Activated T-cell treated with anti-CD3 and anti-CD28 coated beads for 24 hours (primary cell): ENCODE data around the gene SEPTIN3.
"Not testable (repeated sequence)": the region's sequence is repeated elsewhere in the genome, so short reads cannot be mapped to it uniquely, and the experiment has no call there.

Experiments
- DNase-seq: peaks from one replicate; pipeline ENCODE4 v3.0.0-alpha.2; 2020; ENCODE audit warnings: low read depth

The SEPTIN3 gene

DNA sequence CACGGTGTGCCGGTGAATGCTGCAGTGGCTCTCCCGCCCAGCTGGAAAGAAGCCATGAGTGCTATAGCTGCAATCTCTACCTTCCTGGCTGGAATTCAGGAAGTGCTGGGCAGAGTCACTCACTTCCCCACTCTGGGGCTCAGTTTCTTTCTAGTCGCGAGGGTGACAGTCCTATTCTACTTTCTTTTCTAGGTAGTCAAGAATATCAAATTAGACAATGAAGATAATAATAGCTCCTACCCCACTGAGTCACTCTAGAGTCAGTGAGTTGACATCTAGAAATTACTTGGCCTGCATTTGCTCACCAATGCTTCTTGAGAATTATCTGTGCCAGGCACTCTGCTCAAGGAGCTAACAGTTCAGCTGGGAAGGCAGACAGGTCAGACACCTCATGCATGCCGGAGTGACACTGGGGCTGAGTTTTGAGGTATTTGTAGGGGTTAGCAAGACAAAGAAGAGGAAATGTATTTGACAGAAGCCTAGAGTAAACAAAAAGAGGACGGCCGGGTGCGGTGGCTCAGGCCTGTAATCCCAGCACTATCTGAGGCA is 25.5 kb upstream of the SEPTIN3 start:
- no peak for DNase-seq

DNA sequence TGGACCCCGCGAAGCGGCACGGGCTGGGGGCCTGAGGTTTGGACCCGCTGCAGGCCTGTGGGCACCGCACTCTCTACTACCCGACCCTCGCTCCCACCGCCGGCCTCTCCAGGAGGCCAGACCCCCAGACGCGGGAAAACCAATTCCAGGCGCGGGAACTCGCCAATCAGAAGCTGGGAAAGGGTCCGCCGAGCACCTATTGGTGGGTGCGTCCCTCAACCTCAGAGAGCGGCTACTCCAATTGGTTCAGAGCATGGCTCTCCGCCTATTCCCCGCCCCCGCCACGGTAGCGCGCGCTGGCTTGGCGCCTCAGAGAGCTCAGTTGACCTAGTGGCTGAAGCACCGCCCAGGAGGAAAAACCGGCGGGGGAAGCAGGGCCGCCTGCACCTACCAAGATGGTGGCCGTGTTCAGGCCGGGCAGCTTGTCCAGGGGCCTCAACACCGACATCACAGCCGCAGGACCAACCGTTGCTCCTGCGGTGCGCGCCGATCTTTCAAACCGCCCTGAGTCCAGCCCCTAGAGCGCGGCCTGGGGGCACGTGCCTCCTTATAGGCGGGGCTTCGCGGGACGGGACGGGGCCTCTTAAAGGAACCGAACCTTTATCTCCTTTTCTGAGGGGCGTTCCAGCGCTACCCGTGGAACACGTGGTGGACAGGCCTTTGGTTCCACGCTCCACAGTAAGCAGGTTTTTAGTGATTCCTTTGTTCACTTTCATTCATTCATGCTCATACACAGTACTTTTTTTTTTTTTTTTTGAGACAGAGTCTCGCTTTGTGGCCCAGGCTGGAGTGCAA is 22.4 kb upstream of the SEPTIN3 start, which contains the start of gene CENPM:
TSS of gene CENPM (minus strand) at position 524 of the 795 bp plus-strand sequence. CDS start at position 448, 76 bp downstream.
- peak; percentile 90 for DNase-seq

DNA sequence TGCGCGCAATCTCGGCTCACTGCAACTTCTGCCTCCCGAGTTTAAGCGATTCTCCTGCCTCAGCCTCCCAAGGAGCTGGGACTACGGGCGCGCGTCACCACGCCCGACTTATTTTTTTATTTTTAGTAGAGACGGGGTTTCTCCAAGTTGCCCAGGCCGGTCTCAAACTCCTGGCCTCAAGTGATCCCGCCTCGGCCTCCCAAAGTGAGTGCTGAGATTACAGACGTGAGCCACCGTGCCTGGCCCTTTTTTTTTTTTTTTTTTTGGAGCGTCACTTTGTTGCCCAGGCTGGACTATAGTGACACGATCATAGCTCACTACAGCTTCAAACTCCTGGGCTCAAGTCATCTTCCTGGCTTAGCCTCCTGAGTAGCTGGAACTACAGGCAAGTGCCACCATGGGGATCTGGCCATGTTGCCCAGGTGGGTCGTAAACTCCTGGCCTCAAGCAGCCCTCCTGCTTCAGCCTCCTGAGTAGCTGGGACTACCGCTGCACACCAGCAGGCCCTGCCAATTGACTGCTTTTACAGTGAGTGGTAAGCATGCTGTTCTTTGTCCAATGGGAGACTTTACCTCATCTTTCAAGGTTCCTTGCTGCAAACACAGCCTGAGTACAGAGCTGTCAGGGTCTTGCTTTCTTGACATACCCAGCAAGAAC is 21.7 kb upstream of the SEPTIN3 start:
- DNase-seq = no peak

DNA sequence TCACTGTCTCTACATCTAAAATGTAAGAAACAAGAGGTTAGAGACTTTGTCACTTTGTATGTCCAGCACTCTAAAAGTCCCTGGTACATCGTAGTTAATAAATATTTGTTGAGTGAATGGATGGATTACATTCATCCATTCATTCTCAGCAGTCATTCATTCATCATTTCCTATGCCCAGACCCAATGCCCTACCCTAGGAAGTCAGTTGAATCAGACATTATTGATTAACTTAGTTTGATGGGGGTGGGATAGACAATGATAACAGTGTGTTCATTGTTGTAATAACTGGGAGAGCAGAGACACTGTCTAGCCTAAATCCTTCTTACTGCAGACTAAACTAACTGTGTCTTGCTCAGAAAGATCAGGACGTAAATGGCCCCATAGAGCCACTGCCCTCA is 21.1 kb upstream of the SEPTIN3 start:
- DNase-seq = no peak

DNA sequence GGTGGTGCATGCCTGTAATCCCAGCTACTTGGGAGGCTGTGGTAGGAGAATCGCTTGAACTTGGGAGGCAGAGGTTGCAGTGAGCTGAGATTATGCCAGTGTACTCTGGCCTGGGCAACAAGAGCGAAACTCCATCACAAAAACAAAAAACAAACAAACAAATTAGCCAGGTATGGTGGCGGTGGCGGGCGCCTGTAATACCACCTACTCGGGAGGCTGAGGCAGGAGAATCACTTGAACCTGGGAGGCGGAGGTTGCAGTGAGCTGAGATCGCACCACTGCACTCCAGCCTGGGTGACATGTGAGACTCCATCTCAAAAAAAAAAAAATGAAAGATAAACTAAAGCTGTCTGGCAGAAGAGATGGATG is 20.3 kb upstream of the SEPTIN3 start:
- not testable (repeated sequence) for DNase-seq

DNA sequence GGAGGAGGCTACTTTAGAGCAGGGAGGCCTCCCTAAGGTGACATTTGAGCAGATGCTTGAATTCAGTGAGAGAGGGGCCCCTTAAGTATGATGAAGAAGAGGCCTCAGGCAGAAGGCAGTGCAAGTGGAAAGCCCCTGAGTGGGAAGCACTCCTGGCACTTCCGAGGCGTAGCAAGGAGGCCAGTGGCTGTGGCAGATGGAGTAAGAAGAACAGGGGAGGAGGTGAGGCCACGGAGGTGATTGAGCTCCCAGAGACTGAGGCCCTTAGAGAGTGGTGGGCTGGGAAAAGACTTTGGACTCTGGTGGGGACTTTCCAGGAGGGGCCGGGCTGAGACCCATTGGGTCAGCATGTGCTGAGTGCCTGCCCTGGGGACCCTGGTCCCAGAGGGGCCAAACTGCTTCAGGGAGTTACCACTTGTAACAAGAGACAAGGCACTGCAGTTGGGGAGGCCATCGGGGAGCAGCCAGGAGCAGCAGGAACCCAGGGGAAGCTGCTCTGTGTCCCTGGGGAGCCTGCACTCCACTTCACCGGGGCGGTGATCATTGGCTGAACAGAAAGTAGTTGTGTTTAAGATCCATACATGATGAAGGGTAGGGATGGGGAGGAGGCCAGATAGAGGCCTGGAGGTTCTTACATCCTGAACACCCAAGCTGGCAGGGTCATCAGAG is 19.8 kb upstream of the SEPTIN3 start:
- no peak for DNase-seq

DNA sequence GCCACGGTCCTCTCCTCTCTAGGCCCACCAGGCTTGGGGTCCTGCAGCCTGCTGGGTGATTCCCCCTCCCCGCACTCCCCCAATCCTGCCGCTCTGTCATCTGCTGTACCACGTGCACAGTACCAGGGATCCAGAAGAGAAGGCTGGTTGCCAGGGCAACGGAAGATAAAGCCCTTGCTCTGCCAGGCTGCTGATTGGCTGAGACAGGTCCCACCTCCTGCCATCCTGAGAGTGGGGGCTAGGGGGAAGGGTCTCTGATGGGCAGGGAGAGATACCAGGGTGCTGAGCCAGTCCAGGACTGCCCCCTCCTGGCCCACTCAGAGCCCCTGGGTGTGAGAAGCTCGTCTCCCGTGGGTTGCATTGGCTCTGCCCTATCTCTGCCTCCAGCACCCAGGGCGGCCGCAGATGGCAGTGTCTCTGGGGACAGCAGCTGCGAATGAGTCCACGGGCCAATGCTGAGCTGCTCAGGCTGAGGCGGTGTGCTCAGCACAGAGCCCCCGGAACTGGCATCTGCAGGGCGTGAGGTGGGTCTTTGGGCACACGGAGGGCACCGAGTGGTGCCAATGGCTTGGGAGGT is 17.3 kb upstream of the SEPTIN3 start, which contains the start of gene SMIM45:
TSS of gene SMIM45 (plus strand) at position 253 of the 577 bp plus-strand sequence.
- DNase-seq = no peak

DNA sequence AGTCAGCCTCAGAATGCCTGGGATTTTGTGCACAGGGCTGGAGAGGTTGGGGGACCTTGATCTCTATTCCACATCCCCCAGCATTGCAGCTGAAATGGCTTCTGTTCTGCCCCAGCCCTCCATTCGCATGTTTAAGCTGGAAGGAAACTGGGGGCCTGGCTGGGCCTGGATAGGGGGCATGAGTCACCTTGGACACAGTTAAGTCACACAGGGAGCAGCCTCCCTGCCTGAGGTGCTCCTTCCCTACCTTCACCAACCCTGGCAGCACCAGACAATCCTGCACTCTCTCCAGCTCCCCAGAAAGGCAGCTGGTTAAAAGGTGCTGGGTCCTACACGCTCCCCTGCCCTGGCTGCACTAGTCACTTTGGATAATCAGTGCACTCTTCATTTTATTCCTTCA is 16.5 kb upstream of the SEPTIN3 start:
- no peak for DNase-seq

DNA sequence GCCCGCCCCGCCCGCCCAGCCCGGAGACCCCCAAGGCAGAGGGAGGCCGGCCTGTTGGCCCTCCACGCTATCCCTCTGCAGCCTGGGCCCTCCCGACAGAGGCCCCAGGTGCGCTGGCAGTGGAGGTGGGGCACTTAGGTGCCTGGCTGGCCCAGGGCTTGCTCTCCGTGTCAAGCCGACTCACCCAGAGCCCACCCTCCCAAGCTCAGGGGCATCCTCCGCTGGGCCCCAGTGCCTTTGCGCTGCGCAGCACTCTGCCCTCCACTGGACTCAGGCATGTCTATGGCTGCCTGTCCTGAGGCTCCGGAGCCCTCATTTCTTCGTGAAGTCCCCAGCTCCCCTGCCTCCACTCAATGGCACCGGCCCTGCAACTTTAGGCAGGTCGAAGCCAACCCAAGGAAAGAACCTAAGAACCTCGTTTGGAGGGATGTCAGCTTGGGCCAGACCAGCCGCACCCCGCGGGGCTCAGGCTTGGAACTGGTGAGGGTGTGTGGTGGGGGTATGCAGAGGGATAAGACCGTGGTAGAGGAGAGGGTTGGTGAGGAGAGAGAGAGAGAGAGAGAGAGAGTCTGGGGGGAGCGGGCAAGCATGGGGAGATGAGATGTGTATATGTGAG is 11.2 kb upstream of the SEPTIN3 start:
- no peak for DNase-seq

DNA sequence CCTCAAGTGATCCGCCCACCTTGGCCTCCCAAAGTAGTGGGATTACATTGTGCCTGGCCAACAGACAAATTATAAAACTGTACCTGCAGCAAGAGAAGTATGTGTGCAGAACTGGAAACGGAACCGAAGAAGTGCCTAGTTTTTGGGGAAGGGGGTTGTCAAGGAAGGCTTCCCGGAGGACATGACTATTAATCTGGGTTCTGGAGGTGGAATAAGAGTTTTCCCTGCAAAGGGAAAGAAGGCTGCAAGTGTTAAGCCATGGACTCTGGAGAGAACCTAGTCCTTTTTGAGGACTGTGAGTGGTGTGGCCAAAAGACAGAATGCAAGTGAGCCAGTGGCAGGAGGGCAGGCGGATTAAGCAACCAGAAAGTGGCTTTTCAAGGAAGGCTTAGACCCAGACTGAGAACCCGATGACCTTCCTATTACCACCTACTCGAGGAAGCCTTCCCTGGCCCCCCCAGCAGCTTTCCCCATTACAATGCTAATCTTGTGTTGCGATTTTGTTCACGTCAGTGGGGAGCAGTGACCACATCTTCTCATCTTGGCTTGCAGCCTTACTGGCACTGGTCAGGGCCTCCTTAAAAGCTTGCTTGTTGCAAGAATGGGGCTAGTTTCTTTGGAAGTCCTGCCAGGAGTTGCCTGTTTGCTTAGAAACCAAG is 5.7 kb upstream of the SEPTIN3 start:
- DNase-seq = no peak

DNA sequence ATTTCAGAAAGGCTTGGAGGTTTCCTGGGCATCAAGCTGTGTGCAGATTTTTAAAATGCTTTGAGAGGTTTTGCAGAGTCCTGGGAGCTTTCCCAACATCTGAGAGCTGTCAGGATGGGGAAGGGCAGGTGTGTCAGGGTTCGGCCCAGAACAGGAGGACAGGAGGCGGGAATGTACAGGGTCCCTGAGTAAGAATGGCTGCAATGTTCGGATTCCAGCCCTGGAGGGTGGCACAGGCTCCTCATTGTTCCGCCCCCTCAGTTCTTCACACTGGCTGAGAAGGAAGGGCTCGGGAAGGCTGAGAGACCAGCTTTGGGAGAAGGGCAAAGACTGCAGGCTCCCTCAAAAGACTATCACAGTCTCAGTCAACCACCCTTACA is 5.1 kb upstream of the SEPTIN3 start:
- no peak for DNase-seq

DNA sequence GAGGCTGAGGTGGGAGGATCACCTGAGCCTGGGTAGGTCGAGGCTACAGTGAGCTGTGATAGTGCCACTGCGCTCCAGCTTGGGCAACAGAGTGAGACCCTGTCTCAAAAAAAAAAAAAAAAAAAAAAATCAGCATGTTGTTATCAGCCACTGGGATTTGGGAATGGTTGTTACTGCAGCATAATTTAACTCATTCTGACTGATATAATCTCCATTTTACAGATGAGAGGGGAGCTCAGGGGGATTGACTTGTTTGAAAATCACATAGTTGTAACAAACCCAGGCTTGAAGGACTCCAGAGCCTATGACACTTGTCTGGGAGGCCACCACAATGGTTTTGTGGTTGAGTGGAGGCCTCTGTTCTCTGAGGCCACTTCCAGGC is 3.0 kb upstream of the SEPTIN3 start:
- DNase-seq = no peak

DNA sequence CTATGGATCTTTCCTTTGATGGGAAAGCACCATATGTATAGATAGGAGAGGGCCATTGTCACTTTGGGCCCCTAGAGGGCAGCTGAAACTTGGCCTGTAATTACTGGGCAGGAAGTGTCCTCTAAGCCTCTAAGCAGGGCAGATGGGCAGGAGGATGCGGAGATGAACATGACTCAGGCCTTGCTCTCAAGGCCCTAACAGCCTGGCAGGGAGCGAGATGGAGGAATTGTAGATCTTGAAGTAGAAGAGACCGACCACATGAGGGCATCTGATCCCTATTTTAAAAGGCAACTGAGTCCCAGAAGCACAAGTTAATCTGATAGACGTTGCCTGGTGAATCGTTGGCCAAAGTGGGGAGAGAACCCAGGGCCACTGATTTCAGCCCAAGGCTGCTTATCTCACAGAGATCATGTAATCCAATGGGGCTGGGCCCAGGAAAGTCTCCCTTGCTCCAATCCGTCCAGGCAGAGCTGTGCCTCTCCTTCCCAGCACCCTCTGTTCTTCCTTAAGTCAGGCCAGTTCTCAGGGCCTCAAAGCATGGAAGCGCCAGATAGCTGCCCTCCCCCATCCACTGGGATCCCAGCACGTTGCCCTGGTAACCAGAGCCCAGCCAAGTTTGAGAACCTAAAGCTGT is 2.5 kb upstream of the SEPTIN3 start:
- peak; percentile 19 for DNase-seq

DNA sequence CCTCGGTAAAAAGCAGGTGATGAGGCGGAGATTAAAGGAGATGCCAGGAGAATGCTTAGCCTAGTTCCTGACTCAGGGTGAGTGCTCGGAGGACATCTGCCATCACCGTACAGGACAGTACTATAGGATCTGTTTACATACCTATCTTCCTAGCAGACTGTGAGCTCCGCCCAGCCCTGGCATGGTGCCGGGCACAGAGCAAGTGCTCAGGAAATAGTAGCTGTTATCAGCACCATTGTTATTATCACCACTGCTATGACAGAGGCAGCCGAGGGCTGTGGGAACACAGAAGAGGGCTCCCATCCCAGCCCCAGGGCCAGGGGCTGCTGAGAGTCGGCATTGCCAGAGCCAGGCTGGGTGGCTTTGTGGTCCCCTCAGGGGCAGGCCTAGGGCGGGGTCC is 642 bp upstream of the SEPTIN3 start:
- no peak for DNase-seq

DNA sequence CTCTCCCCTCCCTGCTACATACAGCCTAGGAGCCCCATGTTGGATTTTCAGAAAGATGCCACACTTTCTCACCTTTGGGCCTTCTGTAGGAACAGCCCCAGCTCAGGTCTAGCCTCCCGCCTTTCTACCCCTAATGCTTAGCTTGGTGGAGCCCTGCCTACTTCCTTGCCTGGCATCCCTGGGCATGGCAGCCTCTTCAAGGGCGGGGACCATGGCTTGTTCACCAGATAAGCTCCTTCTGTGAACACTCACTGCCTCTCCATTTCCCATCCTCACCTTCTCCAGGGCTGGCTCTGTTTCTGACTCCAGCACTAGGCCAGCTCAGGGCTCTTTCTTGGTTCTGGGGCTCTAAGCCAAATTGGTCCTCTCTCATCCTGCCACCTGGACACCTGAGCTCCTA is 1.4 kb downstream of the SEPTIN3 start:
- no peak for DNase-seq

DNA sequence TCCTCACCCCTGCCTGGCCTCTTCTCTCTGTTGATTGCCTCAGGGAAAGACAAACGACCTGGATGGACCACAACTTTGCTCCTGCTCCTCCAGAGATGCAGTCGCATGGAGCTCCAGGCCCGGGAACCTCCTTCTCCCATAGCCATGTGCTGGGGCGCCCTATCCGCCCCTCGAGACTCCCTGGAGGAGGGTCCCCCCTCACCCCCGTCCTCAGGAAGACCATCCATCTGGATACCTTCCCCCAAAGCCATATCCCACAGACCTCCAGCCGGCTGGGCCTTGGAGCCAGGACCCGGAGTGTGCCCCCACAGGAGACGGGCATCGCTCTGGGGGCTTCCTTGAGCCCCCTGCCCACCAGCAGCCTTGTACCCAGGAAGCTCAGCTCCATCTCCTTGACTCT is 2.2 kb downstream of the SEPTIN3 start:
- no peak for DNase-seq

DNA sequence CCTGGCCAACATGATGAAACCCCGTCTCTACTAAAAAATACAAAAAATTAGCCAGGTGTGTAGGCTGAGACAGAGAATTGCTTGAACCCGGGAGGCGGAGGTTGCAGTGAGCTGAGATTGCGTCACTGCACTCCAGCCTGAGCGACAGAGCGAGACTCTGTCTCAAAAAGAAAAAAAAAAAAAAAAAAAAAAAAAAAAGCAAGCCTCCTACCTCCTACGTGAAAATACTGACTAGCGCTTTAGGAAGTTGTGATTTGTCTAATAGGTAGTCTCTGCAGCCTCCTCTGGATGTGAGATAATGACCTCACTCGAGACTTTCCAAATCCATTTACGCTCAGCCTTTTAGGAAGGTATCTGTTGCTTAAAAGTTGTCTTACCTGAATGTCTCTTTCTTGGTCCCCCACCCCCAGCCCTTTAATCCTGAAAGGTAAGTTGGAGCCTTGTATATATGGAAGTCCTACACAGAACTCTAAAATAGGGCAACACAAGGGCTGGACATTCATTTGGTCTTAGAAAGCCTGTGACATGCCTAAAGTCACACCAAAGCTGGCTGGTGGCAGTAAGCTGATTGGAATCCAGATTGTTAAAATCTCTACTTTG is 5.5 kb downstream of the SEPTIN3 start:
- DNase-seq = no peak

DNA sequence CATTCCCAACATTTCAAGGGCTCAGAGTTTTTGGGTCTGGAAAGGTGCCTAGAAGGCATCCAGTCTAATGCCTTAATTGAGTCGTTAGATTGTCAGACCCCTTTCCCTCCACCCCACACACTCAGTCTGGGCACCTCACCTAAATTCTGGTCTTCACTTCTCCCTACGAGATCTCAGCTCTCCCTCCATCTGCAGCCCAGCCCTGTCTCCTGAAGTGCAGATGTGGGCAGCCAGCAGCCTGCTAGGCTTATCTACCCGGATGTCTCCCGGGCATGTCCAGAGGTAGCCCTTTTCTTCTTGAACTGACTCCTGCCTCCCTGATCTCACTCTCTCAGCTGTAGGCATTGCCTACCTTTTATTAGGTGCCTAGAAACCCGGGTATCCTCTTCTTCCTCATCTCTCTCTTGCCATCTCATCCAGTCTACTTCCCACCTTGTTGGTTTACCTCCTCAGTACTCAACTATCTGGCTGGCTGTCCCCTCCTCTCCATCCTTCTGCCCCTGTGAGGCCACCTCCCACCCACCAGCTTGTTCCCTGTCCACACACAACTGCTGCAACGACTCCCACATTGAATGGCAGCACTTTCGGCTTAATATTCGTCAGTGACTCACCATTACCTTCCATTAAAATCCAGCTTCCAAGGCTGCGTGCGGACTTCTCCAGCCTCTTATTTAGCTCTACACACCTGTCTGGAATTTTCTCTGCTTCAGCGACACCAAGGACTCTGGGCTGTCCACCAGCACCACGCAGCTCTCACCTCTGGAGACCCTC is 6.2 kb downstream of the SEPTIN3 start:
- DNase-seq = no peak

DNA sequence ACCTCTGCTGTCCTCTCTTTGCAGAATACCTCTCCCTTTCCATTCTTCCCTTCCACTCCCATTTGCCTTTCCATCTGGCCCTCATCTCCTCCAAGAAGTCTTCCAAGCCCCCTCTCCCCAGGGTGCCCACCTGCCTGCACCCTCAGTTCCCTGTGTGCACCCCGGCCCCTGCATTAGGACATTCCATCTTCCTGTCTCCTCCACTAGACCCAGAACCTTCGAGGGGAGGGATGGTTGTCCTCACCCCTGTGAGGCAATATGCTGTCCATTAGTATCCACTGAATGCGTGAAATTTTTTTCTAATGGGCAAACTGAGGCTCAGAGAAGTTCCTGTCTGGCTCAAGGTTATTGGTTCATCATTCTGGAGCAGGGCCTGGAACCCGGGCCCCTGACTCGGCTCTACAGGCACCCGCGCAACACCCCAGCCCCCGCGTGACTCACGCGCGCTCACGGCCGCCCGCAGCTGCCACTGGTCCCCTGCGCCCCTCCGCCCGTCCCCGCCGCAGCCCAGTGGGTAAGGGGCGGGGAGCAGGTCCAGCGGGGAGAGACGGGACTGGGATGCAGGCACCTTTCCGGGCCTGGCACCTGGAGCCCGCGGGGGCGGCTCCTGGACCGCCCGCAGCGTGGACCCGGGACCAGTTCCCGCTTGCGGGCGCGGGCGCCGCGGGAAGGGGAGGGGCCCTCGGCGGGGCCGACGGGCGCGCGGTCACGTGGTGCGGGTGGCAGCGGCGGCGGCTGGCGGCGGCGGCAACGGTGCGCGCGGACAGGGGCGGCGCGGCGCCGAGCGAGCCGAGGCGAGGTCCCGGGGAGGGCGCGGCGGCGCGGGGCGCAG is 7.0 kb downstream of the SEPTIN3 start:
- peak; percentile 24 for DNase-seq
